Measurements from ENCODE around the gene EXOC6B. TPM values are rescaled to one million over a fixed set of nuclear protein-coding genes. Genes with fewer than 3 reads are reported as not detected.
A peak's percentile ranks its signal among the peaks of the same experiment; 100 is the strongest.

The EXOC6B gene
- total and polyA plus RNA-seq, 7 donors: 4.4 to 26.8 (median 14.1) TPM

DNA sequence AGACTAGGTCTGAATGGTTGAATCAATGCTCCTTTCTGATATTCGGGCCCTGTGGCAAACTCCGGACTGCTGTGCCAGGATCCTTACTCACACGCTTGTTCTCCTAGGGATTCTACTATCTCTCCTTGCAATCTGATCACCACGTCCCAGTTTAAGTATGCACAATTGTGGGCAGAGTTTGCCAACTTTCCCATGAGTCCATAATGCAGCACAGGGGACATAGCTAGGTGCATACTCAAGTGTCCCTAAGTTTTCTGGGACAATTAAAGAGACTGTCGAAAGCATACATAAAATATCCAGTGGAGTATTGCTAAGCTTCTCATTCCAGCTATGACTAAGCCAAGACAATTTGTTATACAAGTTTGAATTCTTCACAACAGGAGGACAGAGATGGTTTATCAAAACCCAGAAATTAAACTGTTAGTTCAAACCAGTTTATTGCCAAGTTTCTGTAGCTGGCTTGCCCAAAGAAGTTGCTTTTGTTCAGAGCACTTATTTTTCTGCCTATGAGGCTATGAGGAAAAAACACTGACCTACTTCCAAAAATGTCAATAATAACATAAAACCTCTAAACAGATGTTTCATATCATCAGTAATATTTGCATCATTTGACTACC is 136.1 kb downstream of the EXOC6B start:
- WGBS, 3 donors: 23 to 49% (median 39%) methylated on average over 5 of the region's 5 CpGs
- Histone ChIP-seq H3K36me3 (ENCODE audit: insufficient read depth in 1 of 2, low read depth in 1 of 2) (no peaks in the 10 kb centered on the region), H3K4me1 (peaks cover 13% of the 10 kb centered on the region), H3K27ac (no peak overlapping the region), H3K4me3 (no peak overlapping the region), H3K9me3 (no peaks in the 10 kb centered on the region), H3K27me3 (ENCODE audit: insufficient read depth in 3 of 3, low read length in 2 of 3) (no peaks in the 10 kb centered on the region)
- ATAC-seq (peak; percentile 51 to 87 (median 84)), DNase-seq (no peak)
- intact Hi-C loops (cut with DNase I): no loop called here
- TF ChIP-seq, protein P1, sequence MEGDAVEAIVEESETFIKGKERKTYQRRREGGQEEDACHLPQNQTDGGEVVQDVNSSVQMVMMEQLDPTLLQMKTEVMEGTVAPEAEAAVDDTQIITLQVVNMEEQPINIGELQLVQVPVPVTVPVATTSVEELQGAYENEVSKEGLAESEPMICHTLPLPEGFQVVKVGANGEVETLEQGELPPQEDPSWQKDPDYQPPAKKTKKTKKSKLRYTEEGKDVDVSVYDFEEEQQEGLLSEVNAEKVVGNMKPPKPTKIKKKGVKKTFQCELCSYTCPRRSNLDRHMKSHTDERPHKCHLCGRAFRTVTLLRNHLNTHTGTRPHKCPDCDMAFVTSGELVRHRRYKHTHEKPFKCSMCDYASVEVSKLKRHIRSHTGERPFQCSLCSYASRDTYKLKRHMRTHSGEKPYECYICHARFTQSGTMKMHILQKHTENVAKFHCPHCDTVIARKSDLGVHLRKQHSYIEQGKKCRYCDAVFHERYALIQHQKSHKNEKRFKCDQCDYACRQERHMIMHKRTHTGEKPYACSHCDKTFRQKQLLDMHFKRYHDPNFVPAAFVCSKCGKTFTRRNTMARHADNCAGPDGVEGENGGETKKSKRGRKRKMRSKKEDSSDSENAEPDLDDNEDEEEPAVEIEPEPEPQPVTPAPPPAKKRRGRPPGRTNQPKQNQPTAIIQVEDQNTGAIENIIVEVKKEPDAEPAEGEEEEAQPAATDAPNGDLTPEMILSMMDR (IDR thresholded peaks at IDR 0.05): no peak

- no peaks in the 10 kb centered on the region for H3K36me3 ChIP-seq (ENCODE audit: insufficient read depth in 1 of 2, low read depth in 1 of 2)
- no peak overlapping the region for H3K4me3 ChIP-seq
- H3K4me1 ChIP-seq: peaks cover 18% of the 10 kb centered on the region
- 77 to 89% (median 78%) methylated on average over 3 of the region's 3 CpGs for WGBS, 3 donors
- intact Hi-C loops (cut with DNase I): no loop called here
- no peaks in the 10 kb centered on the region for H3K27me3 ChIP-seq (ENCODE audit: insufficient read depth in 3 of 3, low read length in 2 of 3)
- TF ChIP-seq, protein P1 (IDR thresholded peaks at IDR 0.05): no peak
- H3K27ac ChIP-seq: no peak overlapping the region
- DNase-seq: no peak
- no peak for ATAC-seq
- no peaks in the 10 kb centered on the region for H3K9me3 ChIP-seq
Measured at GRCh38 chr2:72685638-72686213, 140.1 kb downstream of the EXOC6B start.

DNA sequence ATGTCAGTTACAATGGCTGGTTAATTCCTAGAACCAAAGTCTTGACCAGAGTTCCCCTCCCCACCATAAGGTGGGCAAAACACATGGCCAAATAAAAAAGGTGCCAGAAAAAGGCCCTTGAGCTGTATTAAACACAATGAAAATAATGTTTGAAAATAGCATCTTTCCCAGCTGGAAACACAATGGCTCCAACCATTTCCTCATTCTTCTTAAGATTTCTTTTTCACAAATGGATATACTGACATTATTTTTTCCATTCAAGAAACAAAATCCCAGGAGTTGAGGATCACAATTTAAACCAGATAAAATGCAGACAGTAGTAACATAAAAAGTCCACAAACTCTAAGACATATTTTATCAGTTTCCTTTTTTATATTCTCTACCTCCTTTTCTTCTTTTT is 143.8 kb downstream of the EXOC6B start:
- Histone ChIP-seq H3K9me3 (no peaks in the 10 kb centered on the region), H3K27me3 (ENCODE audit: insufficient read depth in 3 of 3, low read length in 2 of 3) (no peaks in the 10 kb centered on the region), H3K4me1 (peaks cover 11% of the 10 kb centered on the region), H3K27ac (no peak overlapping the region), H3K4me3 (no peak overlapping the region), H3K36me3 (ENCODE audit: insufficient read depth in 1 of 2, low read depth in 1 of 2) (no peaks in the 10 kb centered on the region)
- no peak for DNase-seq
- intact Hi-C loops (cut with DNase I): no loop called here
- TF ChIP-seq, protein P1 (IDR thresholded peaks at IDR 0.05): no peak
- ATAC-seq: no peak

- intact Hi-C loops (cut with DNase I): no loop called here
- Histone ChIP-seq H3K4me3 (no peak overlapping the region), H3K27ac (no peak overlapping the region), H3K4me1 (peaks cover 11% of the 10 kb centered on the region), H3K36me3 (ENCODE audit: insufficient read depth in 1 of 2, low read depth in 1 of 2) (no peaks in the 10 kb centered on the region), H3K27me3 (ENCODE audit: insufficient read depth in 3 of 3, low read length in 2 of 3) (no peaks in the 10 kb centered on the region), H3K9me3 (no peaks in the 10 kb centered on the region)
- DNase-seq (no peak), ATAC-seq (peak in 2 of 4 donors; percentile 32 to 68)
- WGBS, 3 donors: 54 to 69% (median 55%) methylated on average over 3 of the region's 3 CpGs
- TF ChIP-seq, protein P1 (IDR thresholded peaks at IDR 0.05): no peak
Measured at GRCh38 chr2:72681016-72681995, 144.5 kb downstream of the EXOC6B start.
